Measurements from ENCODE around the gene TMEM203.

TMEM203 gene

GRCh38 chr9:137176302-137177182 is 28.9 kb downstream of the TMEM203 start:
- no peak for DNase-seq

GRCh38 chr9:137175345-137175961 is 30.0 kb downstream of the TMEM203 start:
- no peak for DNase-seq

- DNase-seq, result no peak
These were observed 30.6 kb downstream of the TMEM203 start for GRCh38 chr9:137174722-137175293.

DNA sequence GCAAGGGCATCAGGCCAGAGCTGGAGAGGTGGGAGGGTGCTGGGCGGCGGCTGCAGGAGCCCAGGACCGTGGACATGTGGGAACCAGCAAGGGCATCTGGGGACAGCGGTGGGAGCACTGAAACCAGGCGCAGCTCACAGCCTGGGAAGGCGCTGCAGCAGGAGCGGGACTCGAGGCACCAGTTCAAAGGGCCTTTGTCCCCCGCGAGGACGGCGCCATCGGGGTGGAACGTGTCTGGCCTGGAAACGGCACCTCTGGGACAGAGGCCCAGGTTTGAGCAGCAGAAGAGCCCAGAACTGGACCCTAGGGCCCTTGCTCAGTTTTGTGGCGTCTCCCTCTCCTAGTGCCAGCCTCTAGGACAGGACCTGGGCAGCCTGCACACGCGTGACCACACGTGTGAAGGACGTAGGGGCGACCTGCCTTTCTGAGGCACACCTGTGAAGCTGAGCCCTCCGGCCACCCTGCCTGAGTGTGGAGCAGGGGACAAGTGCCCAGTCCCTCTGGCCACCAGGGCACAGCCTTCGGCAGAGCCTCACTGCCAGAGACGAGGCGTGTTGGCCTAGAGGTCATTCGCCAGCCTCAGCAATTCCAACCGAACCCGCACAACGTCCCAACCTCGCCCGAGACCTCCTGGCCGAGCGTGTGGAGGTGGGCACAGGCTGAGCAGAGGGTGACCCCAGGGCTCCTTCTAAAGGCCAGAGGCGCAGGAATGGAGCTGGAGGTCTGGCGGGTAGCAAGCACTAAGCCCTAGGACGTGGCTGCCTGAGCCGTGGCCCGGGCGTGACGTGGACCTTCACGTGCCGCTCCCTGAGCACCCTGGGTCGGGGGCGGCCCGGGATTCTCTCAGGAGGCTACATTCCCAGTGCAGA is 31.4 kb downstream of the TMEM203 start:
- no peak for DNase-seq

- DNase-seq, result no peak
These were observed 32.3 kb downstream of the TMEM203 start for GRCh38 chr9:137172901-137173795.

DNA sequence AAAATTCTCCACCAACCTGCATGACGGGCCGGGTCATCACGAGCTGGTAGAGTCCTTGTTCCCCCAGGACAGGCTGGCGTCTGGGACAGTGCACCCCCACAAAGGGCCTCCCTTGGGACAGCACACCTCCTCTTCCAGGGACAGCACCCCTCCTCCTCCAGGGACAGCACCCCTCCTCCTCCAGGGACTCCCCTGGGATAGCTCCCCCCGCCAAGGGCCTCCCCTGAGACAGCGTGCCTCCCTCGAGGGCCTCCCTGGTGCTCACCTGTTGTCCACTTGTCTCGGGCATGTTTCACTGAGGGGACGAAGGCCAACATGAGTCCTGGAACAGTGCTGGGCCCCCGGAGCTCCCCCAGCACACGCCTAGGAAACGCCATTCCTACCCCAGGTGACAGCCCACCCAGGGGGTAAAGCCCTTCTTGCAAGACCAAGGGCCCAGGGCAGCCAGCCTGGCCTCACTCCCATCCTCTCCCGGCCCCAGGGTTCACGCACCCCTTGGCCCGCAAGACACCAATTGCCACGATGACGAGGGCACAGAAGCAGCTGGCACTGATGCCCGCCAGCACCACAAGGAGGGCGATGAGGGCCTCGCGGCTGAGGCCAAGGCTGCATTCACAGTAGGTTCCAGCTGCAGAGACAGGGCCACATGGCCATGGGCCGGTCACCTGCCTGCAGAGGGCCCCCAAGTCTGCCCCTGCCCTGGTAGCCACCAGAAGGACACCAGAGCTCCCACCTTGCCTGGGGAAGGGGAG is 34.1 kb downstream of the TMEM203 start:
- no peak for DNase-seq

DNA sequence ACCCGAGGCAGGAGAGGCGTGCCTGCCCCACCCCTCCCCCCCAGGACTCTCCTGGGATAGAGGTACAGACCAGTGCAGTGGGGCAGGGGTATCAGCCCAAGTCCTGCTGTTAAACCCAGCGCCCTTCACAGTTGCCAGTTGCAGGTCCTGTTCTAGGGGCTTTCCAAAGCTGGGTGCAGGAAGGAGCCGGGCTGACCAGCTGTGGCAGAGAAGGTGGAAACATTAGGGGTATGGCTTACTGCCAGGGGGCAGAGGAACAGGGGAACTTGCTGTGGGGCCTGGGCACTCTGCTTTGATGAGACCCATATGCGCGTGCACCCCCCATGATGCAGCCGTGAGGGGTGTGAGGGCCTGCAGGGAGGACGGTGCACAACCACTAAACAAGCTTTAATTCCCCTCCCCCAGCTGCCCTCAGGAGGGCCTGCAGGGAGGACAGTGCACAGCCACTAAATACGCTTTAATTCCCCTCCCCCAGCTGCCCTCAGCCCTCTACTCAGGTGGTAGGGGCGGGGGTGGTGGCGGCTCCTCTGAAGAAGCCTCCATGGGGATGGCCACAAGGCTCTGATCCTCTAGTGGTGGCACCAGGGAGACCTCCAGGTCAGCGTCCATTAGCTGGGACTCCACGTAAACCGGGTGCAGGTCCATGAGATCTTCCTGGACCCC is 34.8 kb downstream of the TMEM203 start:
- DNase-seq, result no peak

- DNase-seq, result no peak
These were observed 35.5 kb downstream of the TMEM203 start, which contains the start of gene LRRC26 for GRCh38 chr9:137169896-137170358. TSS of gene LRRC26 (minus strand) at chr9:137170051. CDS start at chr9:137169943, 108 bp downstream.

GRCh38 chr9:137168904-137169856 is 36.3 kb downstream of the TMEM203 start:
- no peak for DNase-seq

GRCh38 chr9:137168573-137168903 is 36.9 kb downstream of the TMEM203 start:
- no peak for DNase-seq

DNA sequence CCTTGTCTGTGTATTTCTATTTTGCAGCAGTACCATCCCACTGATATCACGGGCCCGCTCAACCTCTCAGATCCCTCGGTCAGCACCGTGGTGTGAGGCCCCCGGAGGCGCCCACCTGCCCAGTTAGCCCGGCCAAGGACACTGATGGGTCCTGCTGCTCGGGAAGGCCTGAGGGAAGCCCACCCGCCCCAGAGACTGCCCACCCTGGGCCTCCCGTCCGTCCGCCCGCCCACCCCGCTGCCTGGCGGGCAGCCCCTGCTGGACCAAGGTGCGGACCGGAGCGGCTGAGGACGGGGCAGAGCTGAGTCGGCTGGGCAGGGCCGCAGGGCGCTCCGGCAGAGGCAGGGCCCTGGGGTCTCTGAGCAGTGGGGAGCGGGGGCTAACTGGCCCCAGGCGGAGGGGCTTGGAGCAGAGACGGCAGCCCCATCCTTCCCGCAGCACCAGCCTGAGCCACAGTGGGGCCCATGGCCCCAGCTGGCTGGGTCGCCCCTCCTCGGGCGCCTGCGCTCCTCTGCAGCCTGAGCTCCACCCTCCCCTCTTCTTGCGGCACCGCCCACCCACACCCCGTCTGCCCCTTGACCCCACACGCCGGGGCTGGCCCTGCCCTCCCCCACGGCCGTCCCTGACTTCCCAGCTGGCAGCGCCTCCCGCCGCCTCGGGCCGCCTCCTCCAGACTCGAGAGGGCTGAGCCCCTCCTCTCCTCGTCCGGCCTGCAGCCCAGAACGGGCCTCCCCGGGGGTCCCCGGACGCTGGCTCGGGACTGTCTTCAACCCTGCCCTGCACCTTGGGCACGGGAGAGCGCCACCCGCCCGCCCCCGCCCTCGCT is 37.5 kb downstream of the TMEM203 start:
- no peak for DNase-seq

- DNase-seq, result no peak
These were observed 38.1 kb downstream of the TMEM203 start for GRCh38 chr9:137167277-137167746.

DNA sequence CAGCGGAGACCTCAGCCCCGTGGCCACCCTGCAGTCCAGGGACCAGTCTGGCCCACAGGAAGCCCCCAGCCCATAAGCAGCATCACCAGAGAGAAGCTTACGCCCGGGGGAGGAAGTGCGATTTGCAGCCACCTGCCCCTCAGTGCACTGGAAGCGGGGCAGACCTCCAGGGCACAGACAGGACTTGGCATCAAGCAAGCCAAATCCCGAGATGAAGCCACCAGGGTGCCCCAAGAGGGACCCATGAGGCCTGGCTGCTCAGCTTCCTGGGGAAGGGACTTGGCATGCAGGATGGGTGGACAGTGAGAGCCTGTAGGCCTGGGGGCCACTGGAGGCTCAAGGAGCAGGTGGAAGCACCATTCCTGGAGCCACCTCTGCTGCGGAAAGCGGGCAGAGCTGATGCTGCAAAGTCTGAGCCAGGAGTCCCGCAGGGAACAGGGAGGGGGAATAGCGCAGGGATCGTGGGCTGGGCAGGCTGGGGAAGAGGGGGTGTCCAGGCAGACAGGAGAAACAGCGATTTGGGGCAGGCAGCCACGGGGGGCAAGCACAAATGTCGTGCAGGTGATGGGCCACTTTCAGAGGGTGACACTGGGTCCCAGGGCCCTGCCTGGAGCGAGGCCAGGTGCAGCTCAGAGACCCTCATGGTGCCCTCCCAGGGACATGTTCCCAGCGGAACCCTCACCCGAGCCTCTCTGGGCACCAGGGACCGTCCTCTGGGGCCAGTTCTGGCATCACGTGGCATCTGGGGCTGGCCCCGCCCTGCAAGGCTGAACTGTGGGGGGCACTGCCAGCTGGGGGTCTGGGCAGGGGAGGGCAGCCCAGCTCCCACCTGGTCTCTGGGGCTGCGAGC is 38.8 kb downstream of the TMEM203 start:
- no peak for DNase-seq

DNA sequence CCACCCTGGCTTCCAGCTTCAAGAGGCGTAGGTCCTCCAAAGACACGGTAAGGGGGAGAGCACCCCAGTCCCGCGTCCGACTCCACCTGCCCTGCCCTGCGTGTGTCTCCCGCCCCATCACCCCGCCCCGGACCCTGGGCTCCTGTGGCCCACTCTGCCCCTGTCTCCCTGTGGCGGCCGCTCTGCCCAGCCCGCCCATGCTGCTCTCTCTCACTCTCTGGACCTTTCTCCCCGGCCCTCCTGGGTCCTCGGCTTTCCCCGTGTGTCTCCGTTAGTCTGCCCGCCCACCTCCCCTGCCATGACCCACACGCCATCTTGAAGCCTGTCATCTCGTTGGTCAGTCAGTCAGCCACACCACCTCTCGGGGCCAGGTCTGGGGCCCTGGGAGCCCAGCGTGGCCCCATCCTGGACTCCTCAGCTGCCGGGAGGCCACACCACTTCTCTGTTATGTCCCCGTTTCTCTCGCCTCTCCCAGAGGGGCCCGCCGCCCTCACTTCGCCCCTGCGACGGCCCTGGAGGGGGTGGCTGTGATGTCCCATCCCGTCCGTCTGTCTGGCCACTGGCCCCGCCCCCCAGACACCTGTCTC is 40.1 kb downstream of the TMEM203 start:
- DNase-seq, result no peak

- DNase-seq, result no peak
These were observed 40.8 kb downstream of the TMEM203 start for GRCh38 chr9:137164370-137165249.

- DNase-seq, result no peak
These were observed 41.6 kb downstream of the TMEM203 start for GRCh38 chr9:137163805-137164204.

All from KG1 (cell line).